Measurements from ENCODE around the gene ZNF460.

The ZNF460 gene

GRCh38 chr19:57279418-57280164, 694 bp upstream of the ZNF460 start:
- peak; percentile 80 for FAIRE-seq
- peak; percentile 91 for DNase-seq (ENCODE audit: insufficient read length, low spot score)

DNA sequence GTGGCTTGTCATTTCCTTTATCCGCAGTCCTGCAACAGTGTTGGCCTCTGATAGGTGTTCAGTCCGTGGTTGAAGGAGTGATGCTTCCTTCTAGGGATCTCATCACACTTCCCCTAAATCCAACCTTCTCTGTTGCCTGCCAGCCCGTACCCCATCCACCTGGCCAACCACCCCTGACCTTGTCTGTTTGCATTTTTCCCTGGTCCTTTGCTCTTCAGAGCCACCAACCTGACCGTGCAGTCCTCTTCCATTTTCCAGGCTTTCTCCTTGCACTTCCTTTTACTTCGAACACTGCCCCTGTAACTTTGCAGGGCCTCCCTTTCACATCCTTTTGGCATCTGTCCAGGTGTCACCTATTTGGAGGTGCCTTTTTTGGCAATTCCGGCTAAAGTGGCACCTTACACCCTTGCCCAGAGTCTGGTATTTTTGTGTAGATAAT, 696 bp downstream of the ZNF460 start:
- DNase-seq (ENCODE audit: insufficient read length, low spot score) (no peak), FAIRE-seq (no peak)

DNA sequence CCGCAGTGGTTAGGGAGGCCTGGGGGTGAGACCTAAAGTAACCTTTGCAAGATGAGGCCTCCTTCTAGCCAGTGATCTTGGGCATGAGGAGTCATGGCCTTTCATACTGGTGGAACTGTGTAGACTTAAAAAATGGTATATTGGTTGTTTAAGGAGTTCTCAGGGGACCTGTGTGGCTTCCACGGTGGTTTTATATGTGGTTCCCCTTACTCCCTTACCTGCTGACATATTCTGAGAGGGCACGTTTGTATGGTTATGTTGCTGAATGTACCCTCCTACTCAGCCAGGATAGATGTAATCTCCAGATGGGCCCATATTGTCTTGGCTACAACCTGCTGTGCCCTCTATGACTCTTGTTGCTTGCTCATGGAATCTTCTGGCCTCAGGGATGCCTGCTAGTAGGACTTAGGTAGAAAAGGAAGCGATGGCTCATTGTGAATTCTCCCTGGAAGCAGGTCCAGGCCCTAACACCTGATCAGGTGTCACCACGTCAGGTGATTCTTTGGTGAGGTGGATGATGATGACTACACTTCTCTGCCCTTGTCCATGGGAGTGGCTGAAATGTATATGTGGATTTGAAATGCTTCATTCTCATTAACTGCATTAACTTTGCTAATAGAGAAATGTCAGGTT, 1.8 kb downstream of the ZNF460 start:
- DNase-seq (ENCODE audit: insufficient read length, low spot score): no peak
- FAIRE-seq: no peak

- FAIRE-seq (no peak), DNase-seq (ENCODE audit: insufficient read length, low spot score) (no peak)
Observed at GRCh38 chr19:57288373-57288772, 8.1 kb downstream of the ZNF460 start.

GRCh38 chr19:57290970-57291369, 10.7 kb downstream of the ZNF460 start:
- FAIRE-seq (no peak), DNase-seq (ENCODE audit: insufficient read length, low spot score) (no peak)

GRCh38 chr19:57292547-57292946, 12.3 kb downstream of the ZNF460 start:
- no peak for DNase-seq (ENCODE audit: insufficient read length, low spot score)
- no peak for FAIRE-seq

GRCh38 chr19:57293719-57294118, 13.4 kb downstream of the ZNF460 start:
- FAIRE-seq: no peak
- DNase-seq (ENCODE audit: insufficient read length, low spot score): no peak

GRCh38 chr19:57302020-57302465, 21.8 kb downstream of the ZNF460 start:
- DNase-seq (ENCODE audit: insufficient read length, low spot score) (no peak), FAIRE-seq (no peak)

- DNase-seq (ENCODE audit: insufficient read length, low spot score) (no peak), FAIRE-seq (no peak)
Observed at GRCh38 chr19:57302727-57303401, 22.6 kb downstream of the ZNF460 start.

GRCh38 chr19:57305056-57305455, 24.8 kb downstream of the ZNF460 start:
- DNase-seq (ENCODE audit: insufficient read length, low spot score) (no peak), FAIRE-seq (no peak)

DNA sequence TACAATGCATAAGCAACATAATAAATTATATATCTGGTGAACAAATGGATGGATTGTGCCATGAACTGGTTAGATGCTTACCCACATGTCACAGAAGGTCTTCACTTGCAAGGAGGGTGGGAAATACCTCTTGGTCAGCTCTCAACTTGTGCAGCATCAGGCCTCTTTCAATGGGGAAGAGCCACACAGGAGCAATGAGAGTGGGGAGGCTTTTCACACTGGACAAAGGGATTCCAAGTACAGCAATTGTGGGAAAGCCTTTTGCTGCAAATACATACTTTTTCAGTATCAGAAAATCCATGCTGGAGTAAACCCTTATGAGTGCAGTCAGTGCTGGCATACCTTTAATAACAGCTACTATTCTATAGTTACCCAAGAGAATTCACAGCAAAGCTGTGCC, 28.2 kb downstream of the ZNF460 start:
- DNase-seq (ENCODE audit: insufficient read length, low spot score) (no peak), FAIRE-seq (no peak)

DNA sequence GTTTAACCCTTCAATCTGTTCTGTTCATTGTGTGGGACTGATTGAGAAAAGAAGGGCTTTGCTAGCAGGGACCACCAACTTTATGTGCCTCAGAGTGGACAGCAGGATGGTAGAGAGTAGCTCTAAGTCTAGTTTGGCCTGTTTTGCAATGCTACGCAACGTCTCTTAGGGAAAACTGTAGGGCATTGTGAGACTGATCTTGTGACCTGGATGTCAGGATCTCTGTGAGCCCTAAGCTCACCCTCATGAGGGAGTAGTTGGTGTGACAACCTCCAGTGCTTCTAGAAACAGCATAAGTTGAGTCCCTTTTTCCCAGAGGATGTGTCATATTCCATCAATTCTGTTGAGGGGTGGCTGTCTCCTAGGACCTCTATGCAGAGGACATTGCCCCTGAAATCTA, 30.5 kb downstream of the ZNF460 start:
- DNase-seq (ENCODE audit: insufficient read length, low spot score) (no peak), FAIRE-seq (no peak)

DNA sequence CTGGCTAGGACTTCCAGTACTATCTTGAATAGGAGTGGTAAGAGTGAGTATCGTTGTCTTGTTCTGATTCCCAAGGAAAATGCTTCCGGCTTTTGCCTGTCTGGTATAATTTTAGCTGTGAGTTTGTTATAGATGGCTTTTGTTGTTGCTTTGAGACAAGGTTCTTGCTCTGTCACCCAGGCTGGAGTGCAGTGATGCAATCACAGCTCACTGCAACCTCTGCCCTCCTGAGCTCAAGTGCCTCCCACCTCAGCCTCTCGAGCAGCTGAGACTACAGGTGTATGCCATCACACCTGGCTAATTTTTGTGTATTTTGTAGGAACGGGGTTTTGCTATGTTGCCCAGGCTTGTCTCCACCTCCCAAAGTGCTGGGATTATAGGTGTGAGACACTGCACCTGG, 33.9 kb downstream of the ZNF460 start:
- FAIRE-seq (no peak), DNase-seq (ENCODE audit: insufficient read length, low spot score) (no peak)

DNA sequence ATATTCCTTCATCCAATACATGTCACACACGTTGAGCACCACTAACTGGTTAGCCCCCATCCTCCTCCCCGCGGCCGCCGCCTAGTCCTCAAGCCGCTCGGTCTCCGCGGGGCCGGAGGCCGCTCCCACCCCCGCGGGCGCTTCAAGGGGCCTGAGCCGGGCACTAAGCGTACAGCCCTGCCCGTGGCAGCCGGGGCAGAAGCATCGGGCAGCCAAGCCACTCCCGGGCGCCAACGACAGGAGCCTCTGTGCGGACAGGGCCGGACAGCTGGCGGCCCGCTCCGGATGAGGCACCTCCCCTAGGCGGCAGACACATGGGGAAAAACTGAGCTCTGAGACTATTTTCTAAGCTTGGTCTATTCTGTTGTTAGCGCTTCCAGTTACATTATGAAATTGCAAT, 37.2 kb downstream of the ZNF460 start:
- FAIRE-seq: no peak

GRCh38 chr19:57319869-57320179, 39.5 kb downstream of the ZNF460 start:
- DNase-seq (ENCODE audit: insufficient read length, low spot score): no peak
- FAIRE-seq: no peak

More for the DNA sequence above, 37.2 kb downstream of the ZNF460 start:
- no peak for DNase-seq (ENCODE audit: insufficient read length, low spot score)

- peak; percentile 99 for FAIRE-seq
Observed at GRCh38 chr19:57320180-57321084, 40.1 kb downstream of the ZNF460 start, which contains the start of gene ZNF543. ZNF543 (plus strand) TSS chr19:57320472; CDS start chr19:57320854, 382 bp downstream.

GRCh38 chr19:57321116-57321515, 40.8 kb downstream of the ZNF460 start:
- no peak for FAIRE-seq
- no peak for DNase-seq (ENCODE audit: insufficient read length, low spot score)

More at GRCh38 chr19:57320180-57321084, 40.1 kb downstream of the ZNF460 start, which contains the start of gene ZNF543:
- DNase-seq (ENCODE audit: insufficient read length, low spot score): peak; percentile 97

DNA sequence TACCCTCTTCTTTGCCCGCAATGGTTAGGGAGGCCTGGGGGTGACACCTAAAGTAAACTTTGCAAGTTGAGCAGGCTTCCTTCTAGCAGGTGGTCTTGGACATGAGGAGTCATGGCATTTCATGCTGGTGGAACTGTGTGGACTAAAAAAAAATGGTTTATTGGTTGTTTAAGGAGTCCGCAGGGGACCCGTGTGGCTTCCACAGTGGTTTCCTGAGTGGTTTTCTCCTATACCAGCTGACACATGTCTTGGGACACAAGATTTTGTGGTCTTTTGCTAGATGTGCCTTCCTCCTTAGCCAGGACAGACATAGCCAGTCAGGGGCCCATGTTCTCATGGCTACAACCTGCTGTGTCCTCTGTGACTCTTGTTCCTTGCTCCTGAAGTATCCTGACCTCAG, 41.5 kb downstream of the ZNF460 start:
- no peak for FAIRE-seq
- no peak for DNase-seq (ENCODE audit: insufficient read length, low spot score)

DNA sequence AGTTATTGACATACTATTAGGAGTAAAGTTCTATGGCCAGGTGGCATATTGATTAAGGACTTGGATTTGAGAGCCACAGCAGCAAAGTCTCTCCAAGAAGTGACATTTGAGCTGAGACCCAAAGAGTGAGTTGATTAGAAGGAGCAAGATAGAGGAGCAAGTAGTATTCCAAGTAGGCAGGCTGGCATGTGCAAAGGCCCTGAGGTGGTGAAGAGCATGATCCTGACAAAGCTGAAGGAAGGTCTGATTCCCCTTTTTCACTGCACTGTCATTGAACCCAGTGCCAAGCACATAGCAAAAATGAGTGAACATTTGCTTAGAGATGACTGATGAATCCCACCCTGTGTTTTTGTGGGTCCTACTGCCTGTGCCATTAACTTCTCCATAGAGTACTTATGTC, 44.7 kb downstream of the ZNF460 start:
- no peak for DNase-seq (ENCODE audit: insufficient read length, low spot score)
- FAIRE-seq: no peak

DNA sequence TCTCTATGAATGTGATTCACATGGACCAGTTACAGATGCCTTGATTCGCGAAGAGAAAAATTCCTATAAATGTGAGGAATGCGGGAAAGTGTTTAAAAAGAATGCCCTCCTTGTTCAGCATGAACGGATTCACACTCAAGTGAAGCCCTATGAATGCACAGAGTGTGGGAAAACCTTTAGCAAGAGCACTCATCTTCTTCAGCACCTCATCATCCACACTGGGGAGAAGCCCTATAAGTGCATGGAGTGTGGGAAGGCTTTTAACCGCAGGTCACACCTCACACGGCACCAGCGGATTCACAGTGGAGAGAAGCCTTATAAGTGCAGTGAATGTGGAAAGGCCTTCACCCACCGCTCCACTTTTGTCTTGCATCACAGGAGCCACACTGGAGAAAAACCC, 47.7 kb downstream of the ZNF460 start:
- no peak for DNase-seq (ENCODE audit: insufficient read length, low spot score)

DNA sequence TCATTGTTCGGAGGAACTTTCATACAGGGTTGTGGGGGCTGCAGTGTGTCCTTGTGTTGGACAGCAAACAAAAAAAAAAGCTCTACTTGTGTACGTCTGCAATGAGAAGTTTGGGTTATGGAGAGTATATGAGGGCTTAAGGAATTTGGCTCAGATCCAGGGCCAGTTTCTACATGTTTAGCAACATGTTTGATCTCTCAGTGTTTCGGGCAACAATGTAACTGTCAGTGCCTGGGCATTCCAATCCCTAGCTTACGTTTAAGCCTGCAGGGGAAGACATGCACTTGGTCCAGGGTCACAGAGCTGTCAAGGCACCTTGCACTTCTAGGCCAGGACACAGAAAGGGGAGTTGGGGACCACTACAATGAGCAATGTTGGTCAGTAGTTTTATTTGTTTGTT, 53.9 kb downstream of the ZNF460 start:
- no peak for FAIRE-seq
- no peak for DNase-seq (ENCODE audit: insufficient read length, low spot score)

More for the DNA sequence above, 47.7 kb downstream of the ZNF460 start:
- FAIRE-seq: peak; percentile 52

Data from HTR-8/SVneo (cell line).